NCI-H2171 (cell line): Measurements from ENCODE around the gene ATL1.
A peak's percentile ranks its signal among the peaks of the same experiment; 100 is the strongest.
"Not testable (repeated sequence)": the region's sequence is repeated elsewhere in the genome, so short reads cannot be mapped to it uniquely, and the experiment has no call there.

Experiments used
- DNase-seq: peaks from one replicate; lab custom pipeline; 2025; lab: John Stamatoyannopoulos, UW

Gene ATL1

GRCh38 chr14:50534997-50535396, 24.9 kb upstream of the ATL1 start:
- no peak for DNase-seq

DNA sequence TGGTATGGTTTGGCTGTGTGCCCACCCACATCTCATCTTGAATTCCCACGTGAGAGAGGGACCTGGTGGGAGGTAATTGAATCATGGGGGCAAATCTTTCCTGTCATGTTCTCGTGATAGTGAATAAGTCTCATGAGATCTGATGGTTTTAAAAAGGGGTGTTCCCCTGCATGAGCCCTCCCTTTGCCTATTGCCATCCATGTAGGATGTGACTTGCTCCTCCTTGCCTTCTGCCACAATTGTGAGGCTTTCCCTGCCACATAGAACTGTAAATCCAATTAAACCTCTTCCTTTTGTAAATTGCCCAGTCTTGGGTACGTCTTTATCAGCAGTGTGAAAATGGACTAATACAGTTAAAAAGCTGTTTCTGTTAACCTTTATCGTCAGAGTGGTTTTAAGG, 21.9 kb upstream of the ATL1 start:
- not testable (repeated sequence) for DNase-seq

GRCh38 chr14:50539051-50539450, 20.9 kb upstream of the ATL1 start:
- no peak for DNase-seq

GRCh38 chr14:50541159-50541567, 18.8 kb upstream of the ATL1 start:
- no peak for DNase-seq

DNA sequence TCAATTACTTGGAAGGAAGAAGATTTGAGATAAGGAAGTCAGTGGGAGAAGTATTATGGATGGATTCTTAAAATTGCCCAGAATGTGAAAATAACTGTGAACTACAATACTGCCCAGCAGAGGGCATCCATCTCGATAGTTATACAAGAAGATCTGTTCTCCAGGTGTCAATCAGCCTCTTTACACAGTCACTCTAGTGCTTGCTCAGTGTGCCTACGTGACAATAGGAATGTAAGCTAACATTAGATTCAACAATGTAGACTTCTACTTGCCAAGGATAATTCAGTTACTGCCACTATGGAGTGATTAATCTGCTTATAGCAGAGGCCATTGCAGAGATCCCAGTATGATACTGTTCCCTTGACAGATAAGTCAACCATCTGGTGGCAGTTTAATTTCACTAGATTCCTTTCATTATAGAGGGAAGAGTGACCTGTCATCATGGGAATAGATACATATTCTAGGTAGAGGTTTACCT, 17.0 kb upstream of the ATL1 start:
- DNase-seq, result peak; percentile 58

- DNase-seq, result no peak
Measured at GRCh38 chr14:50544911-50545310, 15.0 kb upstream of the ATL1 start.

- peak; percentile 67 for DNase-seq
Measured at GRCh38 chr14:50545618-50546017, 14.3 kb upstream of the ATL1 start.

DNA sequence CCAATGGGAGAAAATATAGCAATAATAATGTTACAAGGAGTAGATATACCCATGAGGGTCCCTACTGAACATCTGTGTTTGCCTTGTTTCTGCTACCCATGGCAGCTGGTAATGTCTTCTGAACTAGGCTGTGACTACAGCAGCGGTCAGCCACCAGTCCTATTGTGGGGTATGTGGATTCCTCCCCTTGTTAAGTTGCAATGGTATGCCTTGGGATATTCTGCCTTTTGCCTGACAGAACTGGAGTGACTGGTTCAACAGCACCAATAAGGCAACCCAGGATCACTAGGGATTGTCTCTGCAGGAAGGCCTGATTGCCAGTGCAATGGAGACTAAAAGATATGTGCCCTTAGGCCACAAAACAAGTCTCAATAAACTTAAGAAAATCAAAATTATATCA, 9.7 kb upstream of the ATL1 start:
- DNase-seq, result no peak

GRCh38 chr14:50551877-50552276, 8.1 kb upstream of the ATL1 start:
- DNase-seq, result no peak

DNA sequence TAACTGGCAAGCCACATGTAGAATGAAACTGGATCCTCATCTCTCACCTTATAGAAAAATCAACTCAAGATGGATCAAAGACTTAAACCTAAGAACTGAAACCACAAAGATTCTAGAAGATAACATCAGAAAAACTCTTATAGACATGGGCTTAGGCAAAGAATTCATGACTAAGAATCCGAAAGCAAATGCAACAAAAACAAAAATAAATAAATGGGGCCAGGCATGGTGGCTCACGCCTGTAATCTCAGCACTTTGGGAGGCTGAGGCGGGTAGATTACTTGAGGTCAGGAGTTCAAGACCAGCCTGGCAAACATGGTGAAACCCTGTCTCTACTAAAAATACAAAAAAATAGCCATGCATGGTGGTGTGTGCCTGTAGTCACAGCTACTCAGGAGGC, 7.1 kb upstream of the ATL1 start:
- DNase-seq, result not testable (repeated sequence)

DNA sequence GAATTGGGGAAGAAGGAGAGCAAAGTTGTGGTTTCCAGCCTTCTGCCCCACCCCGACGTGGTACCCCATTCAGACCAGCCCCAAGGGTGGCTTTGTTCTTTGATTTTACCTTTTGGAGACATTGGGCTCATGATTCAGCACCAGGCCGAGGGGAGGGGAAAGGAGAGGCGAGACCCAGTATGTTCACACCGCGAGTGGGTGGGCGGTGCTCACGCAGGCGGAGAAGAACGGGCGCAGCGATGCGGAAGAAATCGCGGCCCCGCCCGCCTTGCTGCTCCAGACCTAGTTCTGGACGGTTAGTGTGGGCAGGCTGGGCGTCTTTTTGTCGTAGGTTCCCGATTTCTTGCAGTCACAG, 963 bp downstream of the ATL1 start:
- DNase-seq, result peak; percentile 73

DNA sequence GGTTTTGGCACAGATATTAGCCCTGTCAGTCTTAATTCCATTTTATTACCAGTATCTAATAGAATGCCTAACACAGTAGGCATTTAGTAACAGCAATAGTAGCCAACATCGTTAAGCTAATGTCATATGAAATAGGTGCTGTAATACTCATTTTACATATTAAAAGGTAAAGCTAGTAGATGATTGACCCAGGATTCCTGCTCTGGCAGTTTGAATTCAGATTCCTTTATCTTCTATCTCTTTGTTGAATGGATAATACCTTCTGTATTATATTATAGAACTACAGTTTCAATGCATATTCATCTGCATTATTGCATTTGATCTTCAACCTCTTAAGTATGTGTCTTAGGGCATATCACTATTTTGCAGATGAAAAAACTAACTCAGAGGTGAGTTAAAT, 2.9 kb downstream of the ATL1 start:
- no peak for DNase-seq

- no peak for DNase-seq
Measured at GRCh38 chr14:50569714-50570274, 9.8 kb downstream of the ATL1 start.

DNA sequence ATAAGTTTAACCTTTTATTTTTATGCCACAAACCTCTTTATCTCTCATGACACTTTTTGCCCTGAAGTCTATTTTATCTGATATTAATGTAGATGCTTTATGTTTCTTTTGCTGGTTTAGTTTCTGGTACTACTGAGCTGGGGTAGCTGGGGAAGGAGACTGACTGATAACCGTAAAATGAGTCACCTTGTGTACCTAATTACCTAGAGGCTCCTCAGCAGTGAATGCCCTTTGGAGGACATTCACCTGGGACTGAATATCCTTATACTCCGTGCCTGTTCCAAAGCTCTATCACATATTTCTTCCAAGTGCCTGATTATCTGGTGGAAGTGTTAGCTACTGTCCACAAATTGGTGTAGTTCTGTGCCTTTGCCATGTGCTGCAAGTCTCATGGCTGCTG, 13.9 kb downstream of the ATL1 start:
- no peak for DNase-seq

DNA sequence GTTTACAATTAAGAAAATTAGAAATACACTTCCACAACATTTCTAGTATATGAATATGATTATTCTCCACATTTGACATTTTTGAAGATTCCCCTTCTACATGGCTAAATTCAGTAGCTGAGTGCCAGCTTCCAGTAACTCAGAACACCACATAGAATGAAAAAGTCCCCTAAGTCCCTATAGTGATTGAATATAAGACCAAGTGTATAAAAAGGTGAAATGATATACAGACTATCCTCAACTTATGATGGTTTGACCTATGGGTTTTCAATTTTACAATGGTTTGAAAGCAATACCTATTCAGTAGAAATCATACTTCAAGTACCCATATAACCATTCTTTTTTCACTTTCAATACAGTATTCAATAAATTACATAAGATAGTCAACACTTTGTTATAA, 15.8 kb downstream of the ATL1 start:
- DNase-seq, result no peak

GRCh38 chr14:50577982-50578381, 18.0 kb downstream of the ATL1 start:
- DNase-seq, result no peak

- no peak for DNase-seq
Measured at GRCh38 chr14:50578433-50578832, 18.5 kb downstream of the ATL1 start.

DNA sequence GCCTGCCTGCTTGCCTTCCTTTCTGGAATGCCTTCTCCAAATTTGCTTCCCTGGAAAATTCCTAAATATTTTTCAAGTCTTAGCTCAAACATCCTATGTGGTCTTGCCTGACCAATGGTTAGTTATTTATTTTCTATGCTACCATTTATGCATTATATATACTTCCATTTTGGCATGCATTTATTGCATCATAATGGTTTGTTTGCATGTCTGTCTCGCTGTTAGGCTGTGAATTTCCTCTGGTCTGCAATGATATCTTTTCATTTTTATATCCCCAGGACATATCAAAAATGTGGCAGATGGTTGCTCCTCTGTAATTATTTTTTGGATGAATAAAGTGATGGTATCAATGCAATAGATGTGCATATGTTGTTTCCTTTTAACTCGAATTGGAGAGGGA, 30.5 kb downstream of the ATL1 start:
- no peak for DNase-seq

DNA sequence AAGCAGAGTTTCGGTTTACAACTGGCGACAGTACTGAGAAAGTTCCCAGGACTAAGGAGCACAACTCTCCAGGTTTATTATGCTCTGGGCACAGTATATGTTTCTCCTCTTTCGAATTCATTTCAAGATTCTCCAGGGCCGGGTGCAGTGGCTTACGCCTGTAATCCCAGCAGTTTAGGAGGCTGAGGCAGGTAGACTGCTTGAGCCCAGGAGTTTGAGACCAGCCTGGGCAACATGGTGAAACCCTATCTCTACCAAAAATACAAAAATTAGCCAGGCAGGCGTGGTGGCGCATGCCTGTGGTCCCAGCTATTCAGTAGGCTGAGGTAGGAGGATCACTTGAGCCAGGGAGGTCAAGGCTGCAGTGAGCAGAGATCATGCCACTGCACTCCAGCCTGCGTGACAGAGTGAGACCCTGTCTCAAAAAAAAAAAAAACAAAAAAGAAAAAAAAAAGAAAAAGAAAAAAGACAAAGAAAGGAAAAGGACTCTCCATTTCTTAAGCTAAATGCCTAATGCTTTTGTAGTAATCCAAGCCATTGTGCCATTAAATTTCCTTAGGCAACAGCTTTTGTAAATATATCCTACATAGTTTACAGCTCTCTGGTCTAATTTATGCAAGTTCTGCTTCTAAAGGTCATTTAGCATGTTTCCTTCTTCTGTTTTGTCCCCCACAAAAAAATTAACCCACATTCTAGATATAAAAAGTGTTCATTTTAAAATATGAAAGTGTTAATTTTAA, 34.8 kb downstream of the ATL1 start:
- no peak for DNase-seq

DNA sequence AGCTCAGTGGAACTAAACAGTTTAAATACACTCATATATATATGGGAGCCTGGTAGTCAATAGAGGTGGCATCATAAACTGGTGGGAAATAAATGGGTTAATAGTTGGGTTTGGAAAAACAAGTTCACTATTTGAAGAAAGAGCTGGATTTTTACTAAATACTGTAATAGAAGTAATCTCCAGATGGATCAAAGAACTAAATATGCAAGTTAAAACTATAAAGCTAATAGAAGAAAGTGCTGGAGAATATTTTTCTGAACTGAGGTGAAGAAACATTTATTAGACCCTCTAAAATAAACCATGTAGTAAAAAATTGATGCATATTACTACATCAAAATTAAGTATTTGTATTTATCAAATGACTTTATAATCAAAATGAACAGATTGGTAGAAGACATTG, 38.8 kb downstream of the ATL1 start:
- DNase-seq, result no peak

- DNase-seq, result peak; percentile 3
Measured at GRCh38 chr14:50599700-50600444, 39.9 kb downstream of the ATL1 start.

DNA sequence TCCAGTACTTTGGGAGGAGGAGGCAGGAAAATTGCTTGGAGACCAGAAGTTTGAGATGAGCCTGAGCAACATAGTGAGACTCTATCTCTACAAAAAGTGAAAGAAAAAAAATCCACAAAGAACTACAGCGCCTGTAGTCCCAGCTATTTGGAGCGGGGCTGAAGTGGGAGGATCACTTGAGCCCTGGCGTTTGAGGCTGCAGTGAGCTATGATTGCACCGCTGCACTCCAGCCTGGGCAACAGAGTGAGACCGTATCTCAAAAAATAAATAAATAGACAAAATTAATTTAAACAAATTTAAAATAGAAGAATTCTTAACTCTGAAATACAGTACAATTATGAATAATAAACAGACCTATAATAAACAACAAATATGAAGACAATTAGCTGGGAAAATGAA, 40.9 kb downstream of the ATL1 start:
- no peak for DNase-seq

- DNase-seq, result no peak
Measured at GRCh38 chr14:50601394-50601793, 41.4 kb downstream of the ATL1 start.
